VCaP (cell line): Measurements from ENCODE around the gene KRT31.
"Not testable (repeated sequence)": the region's sequence is repeated elsewhere in the genome, so short reads cannot be mapped to it uniquely, and the experiment has no call there.

ENCODE experiments used
- H3K27ac ChIP-seq: fragments of 450-650 bp; 2 replicates; pipeline ENCODE4 v1.5.1; 2017
- TF ChIP-seq, protein P1 (sequence below): fragments of 450-650 bp; conservative IDR thresholded peaks from 2 replicates; pipeline ENCODE4 v1.5.1; 2017; ENCODE audit warnings: mild to moderate bottlenecking, moderate library complexity

Gene KRT31

DNA sequence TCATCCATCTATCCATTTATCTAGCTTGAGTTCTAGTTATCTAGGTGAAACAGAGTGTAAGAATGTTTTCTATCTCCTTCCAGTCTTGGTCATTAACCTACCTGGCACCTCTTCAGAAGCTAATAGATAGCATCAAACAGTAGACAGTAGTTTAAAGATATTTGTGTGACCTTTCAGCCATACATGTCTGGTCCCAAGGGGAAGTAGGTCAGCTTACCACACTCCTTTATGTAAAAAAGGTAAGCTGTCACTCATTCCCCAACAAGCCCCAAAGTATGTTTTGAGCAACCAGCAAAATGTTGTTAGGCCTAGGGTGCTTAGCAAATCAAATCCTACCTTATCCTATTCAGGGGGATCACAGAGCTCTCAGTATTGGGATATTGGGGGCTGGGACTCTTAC, 31.3 kb downstream of the KRT31 start:
- H3K27ac ChIP-seq = no peak overlapping the region
- TF ChIP-seq, protein P1, sequence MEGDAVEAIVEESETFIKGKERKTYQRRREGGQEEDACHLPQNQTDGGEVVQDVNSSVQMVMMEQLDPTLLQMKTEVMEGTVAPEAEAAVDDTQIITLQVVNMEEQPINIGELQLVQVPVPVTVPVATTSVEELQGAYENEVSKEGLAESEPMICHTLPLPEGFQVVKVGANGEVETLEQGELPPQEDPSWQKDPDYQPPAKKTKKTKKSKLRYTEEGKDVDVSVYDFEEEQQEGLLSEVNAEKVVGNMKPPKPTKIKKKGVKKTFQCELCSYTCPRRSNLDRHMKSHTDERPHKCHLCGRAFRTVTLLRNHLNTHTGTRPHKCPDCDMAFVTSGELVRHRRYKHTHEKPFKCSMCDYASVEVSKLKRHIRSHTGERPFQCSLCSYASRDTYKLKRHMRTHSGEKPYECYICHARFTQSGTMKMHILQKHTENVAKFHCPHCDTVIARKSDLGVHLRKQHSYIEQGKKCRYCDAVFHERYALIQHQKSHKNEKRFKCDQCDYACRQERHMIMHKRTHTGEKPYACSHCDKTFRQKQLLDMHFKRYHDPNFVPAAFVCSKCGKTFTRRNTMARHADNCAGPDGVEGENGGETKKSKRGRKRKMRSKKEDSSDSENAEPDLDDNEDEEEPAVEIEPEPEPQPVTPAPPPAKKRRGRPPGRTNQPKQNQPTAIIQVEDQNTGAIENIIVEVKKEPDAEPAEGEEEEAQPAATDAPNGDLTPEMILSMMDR = no peak

DNA sequence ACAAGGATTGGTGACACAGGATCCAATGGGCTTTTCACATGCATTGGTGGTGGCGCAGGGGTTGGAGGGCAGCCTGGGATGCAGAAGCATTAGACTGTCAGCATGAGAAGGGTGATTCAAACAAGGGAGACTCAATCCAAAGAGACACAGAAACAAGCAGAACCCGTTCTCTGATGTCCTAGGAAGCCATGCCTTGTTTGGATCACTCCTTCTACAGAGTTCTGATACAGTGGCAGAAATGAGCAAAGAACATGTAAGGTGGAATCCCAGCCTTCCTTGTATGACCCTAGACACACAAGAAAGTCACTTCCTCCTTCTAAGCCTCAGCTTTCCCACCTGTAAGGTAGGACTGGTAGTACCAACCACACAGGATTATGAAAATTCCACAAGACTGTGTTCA, 33.5 kb downstream of the KRT31 start:
- TF ChIP-seq, protein P1 = no peak

DNA sequence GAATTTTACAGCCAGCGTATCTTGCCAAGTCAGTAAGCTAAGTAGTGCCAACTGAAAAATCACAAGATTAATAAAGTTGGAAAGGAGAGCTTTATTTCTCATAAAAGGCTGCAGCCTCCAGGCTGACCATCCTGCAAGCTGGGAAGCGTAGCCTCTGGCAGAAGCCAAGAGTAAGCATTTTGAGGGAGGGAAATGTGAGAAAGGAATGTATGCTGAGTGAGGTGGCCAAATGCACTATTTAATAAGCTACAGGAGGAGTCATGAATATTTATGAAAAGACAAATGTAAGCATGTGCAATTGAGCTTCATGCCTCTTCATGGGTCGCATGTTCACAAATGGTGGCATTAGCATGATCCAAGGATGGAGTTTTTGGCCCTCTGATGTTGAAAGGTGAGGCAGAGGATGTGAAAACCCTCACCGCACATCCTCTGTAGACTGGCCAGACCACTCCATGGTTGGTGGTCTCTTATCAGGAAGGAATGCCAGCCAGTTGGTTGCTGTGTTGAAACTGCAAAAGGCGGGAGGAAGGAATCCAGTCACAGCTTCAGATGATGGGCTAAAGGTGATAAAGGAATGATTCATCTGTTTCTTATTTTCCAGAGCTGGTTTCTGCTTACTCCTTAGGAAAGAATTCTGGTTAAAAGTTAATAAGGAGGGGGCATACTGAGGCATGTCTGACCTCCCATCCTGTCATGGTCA, 37.0 kb downstream of the KRT31 start:
- TF ChIP-seq, protein P1 = no peak
- no peak overlapping the region for H3K27ac ChIP-seq

More for the DNA sequence above, 33.5 kb downstream of the KRT31 start:
- no peak overlapping the region for H3K27ac ChIP-seq

DNA sequence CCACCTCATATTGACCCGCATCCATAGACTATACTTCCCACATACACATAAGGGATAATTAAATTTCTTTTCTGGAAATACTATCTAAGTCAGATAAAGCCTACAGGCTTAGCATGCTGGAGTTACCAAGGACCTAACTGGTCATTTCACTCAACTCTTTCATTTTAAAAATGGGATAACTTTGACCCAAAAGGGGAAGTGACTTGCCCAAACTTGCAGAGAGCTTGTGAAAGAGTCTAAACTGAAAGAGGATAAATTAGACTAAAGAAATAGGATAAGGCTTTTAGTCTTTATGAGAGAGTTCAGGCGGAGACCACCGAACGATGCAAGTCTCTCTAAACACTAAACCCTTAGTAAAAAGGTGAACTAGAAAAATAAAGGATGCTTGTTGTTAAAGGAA, 42.9 kb downstream of the KRT31 start:
- H3K27ac ChIP-seq = no peak overlapping the region
- TF ChIP-seq, protein P1 = no peak

DNA sequence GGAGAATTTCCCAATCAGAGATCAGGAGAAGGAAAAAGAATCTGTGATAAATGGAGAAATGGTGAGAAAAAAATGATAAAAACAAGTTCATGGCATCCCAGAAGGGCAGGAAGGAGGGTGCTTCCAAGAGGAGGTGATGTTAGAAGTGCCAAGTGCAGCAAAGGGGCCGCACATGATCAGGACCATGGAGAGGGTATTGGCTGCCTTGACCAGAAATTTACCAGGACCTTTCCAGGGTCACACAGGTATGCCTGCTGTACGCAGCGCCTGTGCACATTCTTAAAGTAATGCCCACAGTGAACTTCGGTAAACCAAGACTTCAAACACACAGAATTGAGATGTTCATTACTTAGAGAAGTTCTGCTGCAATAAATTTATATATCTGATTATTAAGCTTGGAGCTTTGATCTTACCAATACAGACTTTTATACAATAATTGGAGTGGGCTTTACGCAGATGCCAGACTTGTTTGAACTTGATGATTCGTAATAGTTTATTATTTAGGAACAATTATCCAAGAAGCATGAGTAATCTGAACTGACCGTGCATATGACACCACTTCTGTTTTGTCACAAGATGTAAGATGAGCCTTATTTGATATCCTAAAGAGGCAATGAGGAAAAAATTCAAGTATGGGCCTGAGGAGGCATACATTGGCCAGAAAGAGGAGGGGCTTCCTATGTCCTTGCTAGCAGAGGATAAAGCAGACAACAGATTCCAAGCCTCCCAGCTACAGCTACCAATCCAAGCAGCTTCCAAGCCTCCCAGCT, 44.6 kb downstream of the KRT31 start:
- TF ChIP-seq, protein P1 = no peak

GRCh38 chr17:41351177-41351576, 46.2 kb downstream of the KRT31 start:
- H3K27ac ChIP-seq = no peak overlapping the region
- TF ChIP-seq, protein P1 = no peak

More for the DNA sequence above, 44.6 kb downstream of the KRT31 start:
- no peak overlapping the region for H3K27ac ChIP-seq

DNA sequence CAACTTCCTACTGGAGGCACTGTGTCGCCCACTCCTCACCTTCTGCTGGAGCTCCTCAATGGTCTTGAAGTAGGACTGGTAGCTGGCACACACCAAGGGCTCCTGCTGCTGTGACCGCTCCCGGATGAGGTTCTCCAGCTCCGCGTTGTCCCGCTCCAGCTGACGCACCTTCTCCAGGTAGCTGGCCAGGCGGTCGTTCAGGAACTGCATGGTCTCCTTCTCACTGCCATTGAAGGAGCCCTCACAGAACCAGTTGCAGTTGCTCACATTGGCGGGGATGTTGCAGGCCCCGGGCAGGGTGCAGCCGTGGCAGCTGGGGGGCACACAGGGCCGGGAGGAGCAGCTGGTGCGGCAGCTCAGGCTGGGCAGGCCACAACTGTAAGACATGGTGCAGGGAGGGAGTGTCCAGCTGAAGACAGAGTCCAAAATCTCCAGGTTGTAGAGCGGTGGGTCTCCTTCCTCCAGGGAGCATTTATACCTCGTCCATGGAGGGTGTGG, 47.0 kb downstream of the KRT31 start, which contains the start of gene KRT33A:
Gene KRT33A, minus strand, starts transcription at position 448 of the 498 bp plus-strand sequence. Its CDS starts 61 bp downstream, at position 387.
- not testable (repeated sequence) for H3K27ac ChIP-seq
